DMS114 treated with DMSO at 0.1 percent for 48 hours (cell line): ENCODE results near the gene OR10A3.

Experiments
- DNase-seq: peaks from one replicate; lab custom pipeline; 2025; ENCODE audit not compliant: unreplicated experiment; lab: John Stamatoyannopoulos, UW

Gene OR10A3

GRCh38 chr11:7893796-7894195, 47.7 kb downstream of the OR10A3 start:
- DNase-seq, result no peak

- DNase-seq, result peak; percentile 57
Observed at GRCh38 chr11:7892840-7893254, 48.7 kb downstream of the OR10A3 start.

- DNase-seq, result no peak
Observed at GRCh38 chr11:7892059-7892699, 49.3 kb downstream of the OR10A3 start.

GRCh38 chr11:7890417-7891172, 50.9 kb downstream of the OR10A3 start:
- DNase-seq, result no peak

- DNase-seq, result no peak
Observed at GRCh38 chr11:7889985-7890384, 51.5 kb downstream of the OR10A3 start.
